ENCODE measurements around the gene EPHB2.

DNA sequence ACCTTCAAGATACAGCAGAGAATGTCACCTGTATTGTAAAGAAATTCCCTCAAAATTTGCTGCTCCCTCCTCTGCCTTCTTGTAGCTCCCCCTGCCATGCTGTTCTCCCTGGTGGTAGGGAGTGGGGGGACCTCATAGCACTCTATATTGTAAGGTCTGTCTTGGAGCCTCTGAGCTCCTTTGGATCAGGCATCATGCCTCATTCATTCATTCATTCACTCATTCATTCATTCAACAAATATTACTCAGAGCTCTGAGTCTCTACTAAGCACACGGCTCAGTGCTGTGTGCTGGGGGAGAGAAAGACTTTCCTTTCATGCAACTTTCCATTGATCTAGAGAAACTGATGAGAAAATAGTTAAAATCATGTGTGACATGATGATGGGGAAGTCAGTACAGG lies 27.1 kb upstream of the EPHB2 start:
- TF ChIP-seq POLR2AphosphoS5 (IDR thresholded peaks at IDR 0.05; ENCODE audit: low read depth, low read length) (no peak), POLR2A (IDR thresholded peaks at IDR 0.05; ENCODE audit: low read depth, low read length) (no peak), TAF1 (IDR thresholded peaks at IDR 0.05; ENCODE audit: low read depth, low read length) (no peak)
